ENCODE data around the gene GALNT6. TPM values are rescaled to one million over a fixed set of nuclear protein-coding genes. Genes with fewer than 3 reads are reported as not detected.

The GALNT6 gene
- total and polyA plus RNA-seq, 5 donors from 2014 or later, result 2.3 to 19.5 (median 2.9) TPM

DNA sequence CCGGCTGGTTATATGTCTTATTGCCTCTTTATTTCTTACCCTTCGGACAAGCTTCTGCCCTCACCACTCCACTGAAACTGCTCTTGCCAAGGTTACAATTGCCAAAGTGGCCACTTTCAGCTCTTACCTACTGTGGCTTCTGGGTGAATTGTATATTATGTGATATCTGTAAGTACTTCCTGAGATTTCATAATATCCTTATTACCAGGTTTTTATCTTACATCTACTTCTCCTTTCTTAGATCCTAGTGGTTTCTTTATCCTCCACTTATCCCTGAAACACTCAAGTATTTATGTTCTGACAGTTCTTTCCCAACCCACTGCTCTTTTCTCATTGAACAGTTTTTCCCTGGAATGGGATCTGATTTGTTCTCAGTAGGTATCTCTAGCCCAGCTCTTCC, 55.3 kb downstream of the GALNT6 start:
- Mint-ChIP-seq H3K27ac (peak overlapping the region in 1 of 3 donors; percentile 81), H3K4me1 (peaks cover 0 to 22% (median 10%) of the 10 kb centered on the region in 4 donors), H3K36me3 (no peaks in the 10 kb centered on the region), H3K4me3 (no peak overlapping the region), H3K9me3 (no peaks in the 10 kb centered on the region), H3K27me3 (peaks cover 5% of the 10 kb centered on the region)
- H3K27ac ChIP-seq (ENCODE audit: insufficient read depth, low read length, poor library complexity, severe bottlenecking), result no peak overlapping the region
- DNase-seq, result no peak
- ATAC-seq (ENCODE audit: low read depth in 2 of 2), result no peak
- H3K4me1 ChIP-seq (ENCODE audit: control insufficient read depth, insufficient read depth, low read length, poor library complexity, severe bottlenecking), result peaks cover under 1% of the 10 kb centered on the region
- H3K4me3 ChIP-seq (ENCODE audit: low read depth, low read length), result no peak overlapping the region
- no peaks in the 10 kb centered on the region for H3K9me3 ChIP-seq (ENCODE audit: control insufficient read depth in 2 of 2, low read length in 2 of 2)
- H3K36me3 ChIP-seq (ENCODE audit: control insufficient read depth, insufficient read depth, low read length), result no peaks in the 10 kb centered on the region
- H3K27me3 ChIP-seq (ENCODE audit: control insufficient read depth, insufficient read depth, low read length), result no peaks in the 10 kb centered on the region

DNA sequence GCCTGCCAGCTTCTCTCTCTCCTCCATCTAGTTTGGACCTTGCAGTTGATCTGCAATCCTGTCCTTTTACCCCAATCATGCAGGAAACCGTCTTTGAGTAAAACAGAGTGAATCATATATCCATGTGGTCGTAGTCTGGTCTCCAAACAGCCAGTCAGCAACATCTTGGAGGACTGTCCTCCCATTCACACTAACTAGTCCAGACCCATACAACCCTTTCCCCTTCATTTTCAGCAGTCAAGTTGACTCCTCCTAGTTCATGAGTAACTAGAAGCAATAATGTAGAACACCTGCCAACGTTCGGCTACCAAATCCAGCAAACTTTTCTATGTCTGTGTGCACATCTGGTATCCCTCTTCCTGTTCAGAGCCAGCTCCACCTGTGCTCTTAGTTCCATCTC, 56.4 kb downstream of the GALNT6 start:
- no peak overlapping the region for H3K27ac ChIP-seq (ENCODE audit: insufficient read depth, low read length, poor library complexity, severe bottlenecking)
- Mint-ChIP-seq H3K27me3 (peaks cover 5% of the 10 kb centered on the region), H3K9me3 (no peaks in the 10 kb centered on the region), H3K36me3 (no peaks in the 10 kb centered on the region), H3K4me3 (no peak overlapping the region), H3K27ac (no peak overlapping the region), H3K4me1 (peaks cover 4 to 30% (median 17%) of the 10 kb centered on the region in 4 donors)
- peaks cover 7% of the 10 kb centered on the region for H3K4me1 ChIP-seq (ENCODE audit: control insufficient read depth, insufficient read depth, low read length, poor library complexity, severe bottlenecking)
- H3K4me3 ChIP-seq (ENCODE audit: low read depth, low read length), result no peak overlapping the region
- no peaks in the 10 kb centered on the region for H3K9me3 ChIP-seq (ENCODE audit: control insufficient read depth in 2 of 2, low read length in 2 of 2)
- DNase-seq (no peak), ATAC-seq (ENCODE audit: low read depth in 2 of 2) (no peak)
- H3K27me3 ChIP-seq (ENCODE audit: control insufficient read depth, insufficient read depth, low read length), result no peaks in the 10 kb centered on the region
- H3K36me3 ChIP-seq (ENCODE audit: control insufficient read depth, insufficient read depth, low read length), result no peaks in the 10 kb centered on the region

DNA sequence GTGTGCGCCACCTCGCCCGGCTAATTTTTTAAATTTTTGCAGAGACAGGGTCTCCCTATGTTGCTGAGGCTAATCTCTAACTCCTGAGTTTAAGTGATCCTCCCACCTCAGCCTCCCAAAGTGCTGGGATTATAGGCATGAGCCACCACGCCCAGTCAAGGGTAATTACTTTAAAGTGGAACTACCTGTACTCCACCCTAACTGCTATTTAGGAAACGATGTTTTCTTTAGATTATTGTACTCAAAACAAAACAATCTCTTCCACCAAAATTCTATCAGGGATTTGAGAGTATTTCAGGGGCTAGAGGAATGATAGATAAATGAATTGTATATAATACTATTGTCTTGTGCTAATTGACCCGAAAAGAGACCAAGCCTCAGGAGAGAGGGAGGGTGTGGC, 57.7 kb downstream of the GALNT6 start:
- Mint-ChIP-seq H3K4me1 (peaks cover 6 to 38% (median 24%) of the 10 kb centered on the region in 4 donors), H3K4me3 (no peak overlapping the region), H3K27ac (peak overlapping the region in 1 of 3 donors; percentile 61), H3K27me3 (peaks cover 5% of the 10 kb centered on the region), H3K9me3 (no peaks in the 10 kb centered on the region), H3K36me3 (no peaks in the 10 kb centered on the region)
- Histone ChIP-seq H3K4me3 (ENCODE audit: low read depth, low read length) (no peak overlapping the region), H3K4me1 (ENCODE audit: control insufficient read depth, insufficient read depth, low read length, poor library complexity, severe bottlenecking) (peaks cover 19% of the 10 kb centered on the region), H3K9me3 (ENCODE audit: control insufficient read depth in 2 of 2, low read length in 2 of 2) (no peaks in the 10 kb centered on the region), H3K36me3 (ENCODE audit: control insufficient read depth, insufficient read depth, low read length) (no peaks in the 10 kb centered on the region), H3K27ac (ENCODE audit: insufficient read depth, low read length, poor library complexity, severe bottlenecking) (no peak overlapping the region), H3K27me3 (ENCODE audit: control insufficient read depth, insufficient read depth, low read length) (no peaks in the 10 kb centered on the region)
- ATAC-seq (ENCODE audit: low read depth in 2 of 2) (no peak), DNase-seq (no peak)

DNA sequence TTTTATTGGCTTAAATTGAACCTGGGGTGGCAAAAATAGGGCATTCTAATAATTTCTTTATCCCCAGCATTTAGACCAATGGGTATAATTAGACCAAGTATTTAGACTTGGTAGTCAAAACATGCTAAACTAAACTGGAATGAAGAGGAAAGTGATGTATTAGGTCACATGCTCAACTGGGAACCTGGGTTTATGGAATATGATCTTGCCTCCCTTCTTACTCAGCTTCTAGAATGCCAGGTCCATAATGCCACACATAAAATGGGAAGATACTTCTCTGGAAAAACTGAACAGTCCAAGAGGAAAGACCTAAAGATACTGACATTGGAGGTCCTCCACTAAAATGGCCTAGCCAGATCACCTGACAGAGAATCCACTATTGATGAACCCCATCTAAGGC, 61.0 kb downstream of the GALNT6 start:
- Mint-ChIP-seq H3K27ac (peak overlapping the region; percentile 73 to 95 (median 85)), H3K27me3 (no peaks in the 10 kb centered on the region), H3K9me3 (peaks cover 0 to 1% (median 0%) of the 10 kb centered on the region in 7 donors), H3K4me1 (peaks cover 13 to 67% (median 38%) of the 10 kb centered on the region in 4 donors), H3K4me3 (peak overlapping the region; percentile 23 to 74 (median 62)), H3K36me3 (no peaks in the 10 kb centered on the region)
- no peak for ATAC-seq (ENCODE audit: low read depth in 2 of 2)
- Histone ChIP-seq H3K4me1 (ENCODE audit: control insufficient read depth, insufficient read depth, low read length, poor library complexity, severe bottlenecking) (peaks cover 53% of the 10 kb centered on the region), H3K9me3 (ENCODE audit: control insufficient read depth in 2 of 2, low read length in 2 of 2) (no peaks in the 10 kb centered on the region), H3K27ac (ENCODE audit: insufficient read depth, low read length, poor library complexity, severe bottlenecking) (peak overlapping the region; percentile 69), H3K36me3 (ENCODE audit: control insufficient read depth, insufficient read depth, low read length) (no peaks in the 10 kb centered on the region), H3K27me3 (ENCODE audit: control insufficient read depth, insufficient read depth, low read length) (no peaks in the 10 kb centered on the region), H3K4me3 (ENCODE audit: low read depth, low read length) (peak overlapping the region; percentile 74)
- no peak for DNase-seq

DNA sequence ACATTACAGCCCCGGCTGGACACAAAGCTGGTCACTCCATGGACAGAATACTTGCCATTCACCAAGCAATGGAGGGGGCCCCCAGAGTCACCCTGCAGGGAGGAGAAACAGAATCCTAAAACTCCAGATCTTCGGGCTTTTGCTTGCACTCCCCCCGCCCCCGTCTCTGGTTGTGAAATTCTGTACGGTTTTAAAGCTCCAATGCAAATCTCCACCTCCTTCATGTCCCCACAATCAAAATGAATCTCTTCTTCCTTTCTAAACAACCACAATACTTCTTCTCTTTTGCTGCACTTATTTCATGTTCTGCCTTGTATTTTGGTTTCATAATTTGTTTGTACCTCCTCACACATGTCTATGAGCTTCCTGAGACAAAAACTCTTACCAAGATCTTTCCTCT, 61.5 kb downstream of the GALNT6 start:
- Mint-ChIP-seq H3K4me3 (peak overlapping the region; percentile 23 to 74 (median 62)), H3K27ac (peak overlapping the region; percentile 73 to 95 (median 85)), H3K4me1 (peaks cover 13 to 71% (median 42%) of the 10 kb centered on the region in 4 donors), H3K27me3 (no peaks in the 10 kb centered on the region), H3K36me3 (no peaks in the 10 kb centered on the region), H3K9me3 (peaks cover 0 to 1% (median 0%) of the 10 kb centered on the region in 7 donors)
- DNase-seq (peak in 1 of 3 donors; percentile 41), ATAC-seq (ENCODE audit: low read depth in 2 of 2) (no peak)
- Histone ChIP-seq H3K27me3 (ENCODE audit: control insufficient read depth, insufficient read depth, low read length) (no peaks in the 10 kb centered on the region), H3K36me3 (ENCODE audit: control insufficient read depth, insufficient read depth, low read length) (no peaks in the 10 kb centered on the region), H3K27ac (ENCODE audit: insufficient read depth, low read length, poor library complexity, severe bottlenecking) (peak overlapping the region; percentile 69), H3K4me3 (ENCODE audit: low read depth, low read length) (peak overlapping the region; percentile 74), H3K4me1 (ENCODE audit: control insufficient read depth, insufficient read depth, low read length, poor library complexity, severe bottlenecking) (peaks cover 57% of the 10 kb centered on the region), H3K9me3 (ENCODE audit: control insufficient read depth in 2 of 2, low read length in 2 of 2) (no peaks in the 10 kb centered on the region)

DNA sequence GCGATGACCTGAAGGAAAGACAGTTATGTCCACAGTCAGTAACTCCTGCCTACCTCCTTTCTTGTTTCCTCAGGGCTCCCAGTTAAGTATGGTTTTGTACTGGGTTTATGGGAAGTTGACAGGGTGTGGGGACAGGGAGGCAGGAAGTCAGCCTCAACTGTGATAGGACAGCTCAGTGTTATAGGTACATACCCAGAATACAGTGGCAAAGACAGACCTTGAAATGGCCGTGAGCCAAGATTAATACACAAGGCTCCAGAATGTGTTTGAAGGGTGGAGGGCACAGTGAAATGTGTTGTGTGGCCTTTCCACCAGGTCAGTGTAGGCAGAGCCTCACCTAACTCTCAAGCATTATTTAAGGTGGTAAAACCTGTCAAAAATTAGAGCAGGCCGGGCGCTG, 62.6 kb downstream of the GALNT6 start:
- Mint-ChIP-seq H3K27me3 (no peaks in the 10 kb centered on the region), H3K9me3 (peaks cover 0 to 1% (median 0%) of the 10 kb centered on the region in 7 donors), H3K36me3 (no peaks in the 10 kb centered on the region), H3K4me3 (peak overlapping the region; percentile 14 to 64 (median 62)), H3K4me1 (peaks cover 13 to 72% (median 44%) of the 10 kb centered on the region in 4 donors), H3K27ac (peak overlapping the region; percentile 61 to 85 (median 73))
- no peak for ATAC-seq (ENCODE audit: low read depth in 2 of 2)
- no peak overlapping the region for H3K4me3 ChIP-seq (ENCODE audit: low read depth, low read length)
- peak overlapping the region; percentile 69 for H3K27ac ChIP-seq (ENCODE audit: insufficient read depth, low read length, poor library complexity, severe bottlenecking)
- no peaks in the 10 kb centered on the region for H3K9me3 ChIP-seq (ENCODE audit: control insufficient read depth in 2 of 2, low read length in 2 of 2)
- H3K36me3 ChIP-seq (ENCODE audit: control insufficient read depth, insufficient read depth, low read length), result no peaks in the 10 kb centered on the region
- peaks cover 67% of the 10 kb centered on the region for H3K4me1 ChIP-seq (ENCODE audit: control insufficient read depth, insufficient read depth, low read length, poor library complexity, severe bottlenecking)
- peak in 1 of 3 donors; percentile 32 for DNase-seq
- no peaks in the 10 kb centered on the region for H3K27me3 ChIP-seq (ENCODE audit: control insufficient read depth, insufficient read depth, low read length)

DNA sequence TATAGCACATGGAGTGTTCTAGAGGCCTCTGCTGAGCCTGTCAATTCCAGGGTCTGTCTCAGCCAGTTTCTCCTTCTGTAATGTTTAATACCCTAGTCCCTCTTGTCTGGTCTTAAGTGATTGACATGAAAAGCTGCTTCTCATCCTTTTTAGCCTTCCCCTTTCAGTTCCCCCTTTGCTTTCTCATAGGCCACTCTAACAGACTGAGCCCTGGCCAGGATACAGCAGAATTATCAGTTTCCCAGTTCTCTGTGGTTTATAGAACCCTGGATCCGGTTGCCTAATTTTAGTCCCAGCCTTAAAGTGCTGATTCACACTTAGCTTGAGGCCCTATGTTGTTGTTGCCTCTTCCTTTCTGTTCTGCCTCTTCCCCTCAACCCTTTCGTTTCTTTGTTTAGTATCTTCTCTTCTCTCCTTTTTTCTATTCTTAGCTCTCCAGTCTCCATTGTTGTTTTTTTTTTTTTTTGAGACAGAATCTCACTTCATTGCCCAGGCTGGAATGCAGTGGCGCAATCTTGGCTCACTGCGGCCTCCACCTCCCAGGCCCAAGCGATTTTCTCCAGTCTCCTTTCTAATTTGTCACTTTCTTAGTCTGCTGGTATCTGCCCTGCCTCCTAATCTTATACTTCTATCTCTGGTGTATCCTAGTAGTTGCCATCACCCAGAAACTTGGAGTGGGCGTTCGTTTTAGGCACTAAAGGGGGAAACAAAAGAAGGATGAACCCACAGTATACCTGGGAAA, 64.3 kb downstream of the GALNT6 start:
- ATAC-seq (ENCODE audit: low read depth in 2 of 2), result peak; percentile 11 to 16
- peaks cover 13 to 87% (median 54%) of the 10 kb centered on the region in 4 donors for H3K4me1 Mint-ChIP-seq

More for the DNA sequence above, 64.3 kb downstream of the GALNT6 start:
- H3K4me3 Mint-ChIP-seq, result peak overlapping the region; percentile 47 to 99 (median 81)
- peak in 1 of 3 donors; percentile 73 for DNase-seq
- H3K27me3 Mint-ChIP-seq, result no peaks in the 10 kb centered on the region
- Histone ChIP-seq H3K4me1 (ENCODE audit: control insufficient read depth, insufficient read depth, low read length, poor library complexity, severe bottlenecking) (peaks cover 84% of the 10 kb centered on the region), H3K27me3 (ENCODE audit: control insufficient read depth, insufficient read depth, low read length) (no peaks in the 10 kb centered on the region), H3K9me3 (ENCODE audit: control insufficient read depth in 2 of 2, low read length in 2 of 2) (no peaks in the 10 kb centered on the region), H3K27ac (ENCODE audit: insufficient read depth, low read length, poor library complexity, severe bottlenecking) (peak overlapping the region; percentile 69), H3K36me3 (ENCODE audit: control insufficient read depth, insufficient read depth, low read length) (peaks cover 5% of the 10 kb centered on the region), H3K4me3 (ENCODE audit: low read depth, low read length) (peak overlapping the region; percentile 48)
- H3K9me3 Mint-ChIP-seq, result peaks cover 0 to 1% (median 0%) of the 10 kb centered on the region in 7 donors
- peak overlapping the region; percentile 88 to 98 (median 92) for H3K27ac Mint-ChIP-seq
- H3K36me3 Mint-ChIP-seq, result peaks cover 15% of the 10 kb centered on the region

All from CD4-positive, CD25-positive, alpha-beta regulatory T cell (primary cell).